Middle frontal gyrus (tissue), 1 donor: ENCODE data around the gene DHX30.
"Not testable (repeated sequence)": the region's sequence is repeated elsewhere in the genome, so short reads cannot be mapped to it uniquely, and the experiment has no call there.

Source experiments
- DNase-seq: peaks from one replicate; pipeline ENCODE4 v3.0.0-alpha.2; 2015; ENCODE audit warnings: low spot score; ENCODE audit errors: extremely low spot score

Gene DHX30

DNA sequence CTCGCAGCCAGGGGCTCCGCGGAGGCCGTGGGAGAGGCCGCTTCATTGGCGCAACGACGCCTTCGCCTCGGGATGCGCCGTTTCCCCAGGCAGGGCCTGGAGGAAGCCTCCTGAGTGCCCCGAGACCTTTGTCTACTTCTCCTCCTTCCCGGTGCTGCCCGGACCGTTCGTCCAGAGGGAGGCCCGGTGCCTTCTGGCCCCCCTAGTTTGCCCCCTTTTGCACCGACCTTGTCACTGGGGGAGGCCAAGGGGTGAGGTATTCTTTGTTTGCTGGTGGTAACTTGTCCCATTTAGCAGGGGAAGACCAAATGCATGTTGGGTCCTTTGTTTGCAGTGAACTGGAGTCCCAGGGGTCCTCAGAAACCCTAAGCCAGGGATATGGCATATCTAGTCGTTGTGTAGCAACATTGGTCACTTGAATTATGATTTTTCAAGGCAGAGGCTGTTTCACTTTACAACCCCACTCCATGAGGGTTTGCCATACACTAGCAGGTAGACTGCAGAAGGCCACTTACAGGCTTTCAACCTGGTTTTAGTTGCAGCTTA is 615 bp downstream of the DHX30 start:
- no peak for DNase-seq

- no peak for DNase-seq
These were observed 1.6 kb downstream of the DHX30 start for GRCh38 chr3:47804577-47804976.

- DNase-seq, result no peak
These were observed 10.7 kb downstream of the DHX30 start for GRCh38 chr3:47813551-47814177.

- no peak for DNase-seq
These were observed 14.7 kb downstream of the DHX30 start for GRCh38 chr3:47817609-47818008.

GRCh38 chr3:47824541-47825473 is 21.9 kb downstream of the DHX30 start:
- peak; percentile 62 for DNase-seq

GRCh38 chr3:47825590-47825989 is 22.7 kb downstream of the DHX30 start:
- DNase-seq, result no peak

GRCh38 chr3:47829482-47829881 is 26.5 kb downstream of the DHX30 start:
- not testable (repeated sequence) for DNase-seq

GRCh38 chr3:47836986-47837385 is 34.0 kb downstream of the DHX30 start:
- DNase-seq, result no peak

GRCh38 chr3:47838503-47838902 is 35.6 kb downstream of the DHX30 start:
- no peak for DNase-seq

DNA sequence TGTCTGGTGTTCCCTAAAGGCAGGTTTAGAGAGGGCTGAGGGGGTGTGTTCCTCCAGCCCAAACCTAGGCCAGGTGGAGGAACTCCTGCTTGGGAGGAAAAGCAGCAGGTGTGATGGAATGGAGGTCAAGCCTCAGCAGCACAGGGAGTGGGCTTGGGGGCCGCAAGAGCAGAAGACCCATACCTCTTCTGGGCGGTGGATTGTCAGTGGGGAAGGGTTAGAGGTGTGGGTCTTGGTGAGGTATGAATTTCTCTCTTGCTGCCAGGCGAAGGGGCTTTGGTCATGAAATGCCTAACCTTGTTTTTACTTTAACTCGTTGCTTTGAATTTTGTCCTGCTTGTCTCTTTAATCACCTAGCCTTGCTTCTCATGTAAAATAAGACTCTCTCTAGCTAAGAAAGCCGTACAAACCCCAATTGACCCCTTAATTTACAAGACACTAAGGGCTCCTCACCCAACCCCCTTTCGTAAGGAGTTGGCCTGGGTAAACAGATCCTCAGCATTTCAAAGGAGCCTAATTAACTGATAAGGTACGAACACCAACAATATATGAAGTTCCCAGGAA is 38.9 kb downstream of the DHX30 start:
- DNase-seq, result no peak

DNA sequence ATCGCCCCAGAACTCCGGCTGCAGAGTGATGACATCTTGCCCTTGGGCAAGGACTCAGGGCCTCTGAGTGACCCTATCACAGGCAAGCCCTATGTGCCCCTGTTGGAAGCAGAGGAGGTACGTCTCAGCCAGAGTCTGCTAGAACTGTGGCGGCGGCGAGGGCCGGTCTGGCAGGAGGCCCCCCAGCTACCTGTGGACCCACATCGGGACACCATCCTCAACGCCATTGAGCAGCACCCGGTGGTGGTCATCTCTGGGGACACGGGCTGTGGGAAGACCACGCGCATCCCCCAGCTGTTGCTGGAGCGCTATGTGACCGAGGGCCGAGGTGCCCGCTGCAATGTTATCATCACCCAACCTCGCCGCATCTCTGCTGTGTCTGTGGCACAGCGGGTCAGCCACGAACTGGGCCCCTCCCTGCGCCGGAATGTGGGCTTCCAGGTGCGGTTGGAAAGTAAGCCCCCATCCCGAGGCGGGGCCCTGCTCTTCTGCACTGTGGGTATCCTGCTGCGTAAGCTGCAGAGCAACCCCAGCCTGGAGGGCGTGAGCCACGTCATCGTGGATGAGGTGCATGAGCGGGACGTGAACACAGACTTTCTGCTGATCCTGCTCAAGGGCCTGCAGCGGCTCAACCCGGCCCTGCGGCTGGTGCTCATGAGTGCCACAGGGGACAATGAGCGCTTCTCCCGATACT is 43.4 kb downstream of the DHX30 start:
- DNase-seq, result no peak

GRCh38 chr3:47846880-47847248 is 43.9 kb downstream of the DHX30 start:
- no peak for DNase-seq

- DNase-seq, result no peak
These were observed 44.3 kb downstream of the DHX30 start for GRCh38 chr3:47847260-47847659.

DNA sequence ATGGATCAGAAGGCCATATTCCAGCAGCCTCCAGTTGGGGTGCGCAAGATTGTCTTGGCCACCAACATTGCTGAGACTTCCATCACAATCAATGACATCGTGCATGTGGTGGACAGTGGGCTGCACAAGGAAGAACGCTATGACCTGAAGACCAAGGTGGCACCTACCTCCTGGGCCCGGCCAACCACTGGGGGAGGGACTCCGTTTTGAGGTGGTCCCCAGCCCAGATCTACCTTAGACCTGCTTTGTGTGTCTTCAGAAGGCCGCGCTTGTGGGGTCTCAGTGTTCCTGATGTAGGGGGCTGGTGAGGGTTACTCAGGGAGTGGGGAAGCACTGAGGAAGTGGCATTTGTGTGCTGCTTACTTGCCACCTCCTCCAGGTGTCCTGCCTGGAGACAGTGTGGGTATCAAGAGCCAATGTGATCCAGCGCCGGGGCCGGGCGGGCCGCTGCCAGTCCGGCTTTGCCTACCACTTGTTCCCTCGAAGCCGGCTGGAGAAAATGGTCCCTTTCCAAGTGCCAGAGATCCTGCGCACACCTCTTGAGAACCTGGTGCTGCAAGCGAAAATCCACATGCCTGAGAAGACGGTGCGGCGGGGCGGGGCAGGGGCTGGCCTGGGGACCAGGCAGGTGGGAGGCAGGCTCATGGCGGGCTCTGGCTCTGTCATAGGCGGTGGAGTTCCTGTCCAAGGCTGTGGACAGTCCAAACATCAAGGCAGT is 45.0 kb downstream of the DHX30 start:
- DNase-seq, result no peak

DNA sequence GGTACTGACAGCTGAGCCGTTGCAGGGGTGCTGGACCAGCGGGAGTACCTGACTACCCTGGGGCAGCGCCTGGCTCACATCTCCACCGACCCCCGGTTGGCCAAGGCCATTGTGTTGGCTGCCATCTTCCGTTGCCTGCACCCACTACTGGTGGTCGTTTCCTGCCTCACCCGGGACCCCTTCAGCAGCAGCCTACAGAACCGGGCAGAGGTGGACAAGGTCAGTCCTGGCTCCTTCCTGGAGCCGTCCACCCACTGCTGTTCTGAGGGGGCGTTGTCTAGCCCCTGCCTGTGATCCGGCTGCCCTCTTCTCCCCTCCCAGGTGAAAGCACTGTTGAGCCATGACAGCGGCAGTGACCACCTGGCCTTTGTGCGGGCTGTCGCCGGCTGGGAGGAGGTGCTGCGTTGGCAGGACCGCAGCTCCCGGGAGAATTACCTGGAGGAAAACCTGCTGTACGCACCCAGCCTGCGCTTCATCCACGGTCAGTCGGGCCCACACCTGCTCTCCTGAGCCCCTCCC is 45.7 kb downstream of the DHX30 start:
- no peak for DNase-seq

- no peak for DNase-seq
These were observed 46.3 kb downstream of the DHX30 start for GRCh38 chr3:47849186-47849698.

DNA sequence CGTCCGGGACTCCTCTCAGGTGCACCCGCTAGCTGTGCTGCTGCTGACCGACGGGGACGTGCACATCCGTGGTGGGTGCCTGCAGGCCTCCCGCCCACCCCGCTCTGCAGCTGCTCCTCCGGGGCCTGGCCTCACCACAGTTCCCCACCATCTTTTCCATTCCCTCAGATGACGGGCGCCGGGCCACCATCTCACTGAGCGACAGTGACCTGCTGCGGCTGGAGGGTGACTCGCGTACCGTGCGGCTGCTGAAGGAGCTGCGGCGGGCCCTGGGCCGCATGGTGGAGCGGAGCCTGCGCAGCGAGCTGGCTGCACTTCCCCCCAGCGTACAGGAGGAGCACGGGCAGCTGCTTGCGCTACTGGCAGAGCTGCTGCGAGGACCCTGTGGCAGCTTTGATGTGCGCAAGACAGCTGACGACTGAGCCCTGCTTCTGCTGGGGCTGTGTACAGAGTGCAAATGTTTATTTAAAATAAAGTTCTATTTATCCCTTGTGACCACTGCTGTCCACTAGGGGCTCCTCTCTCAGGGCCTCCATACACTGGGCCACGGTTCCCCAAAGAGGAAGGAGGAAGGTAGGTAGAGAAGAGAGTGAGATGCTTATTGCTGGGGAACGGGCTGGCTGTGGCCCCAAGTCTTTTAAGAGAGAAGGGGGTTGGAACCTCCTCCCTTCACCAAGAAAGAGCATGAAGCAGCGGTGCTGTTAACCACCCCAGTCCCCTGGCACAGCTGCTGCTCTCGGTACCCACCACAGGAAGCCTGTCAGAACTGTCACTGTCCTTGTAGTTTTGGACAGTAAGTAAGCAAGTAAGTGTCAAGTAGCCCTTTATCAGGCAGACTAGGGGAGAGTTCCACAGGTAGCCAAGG is 47.0 kb downstream of the DHX30 start:
- DNase-seq, result no peak

GRCh38 chr3:47850564-47851410 is 47.8 kb downstream of the DHX30 start:
- DNase-seq, result no peak
